Activated T-helper 1 cell treated with Interleukin-2 at 50 U/mL for 16 hours (primary cell): ENCODE results near the gene MCM3AP.

Experiments used
- DNase-seq: peaks from one replicate; pipeline ENCODE4 v3.0.0-alpha.2; 2020; ENCODE audit warnings: low read depth

MCM3AP gene

DNA sequence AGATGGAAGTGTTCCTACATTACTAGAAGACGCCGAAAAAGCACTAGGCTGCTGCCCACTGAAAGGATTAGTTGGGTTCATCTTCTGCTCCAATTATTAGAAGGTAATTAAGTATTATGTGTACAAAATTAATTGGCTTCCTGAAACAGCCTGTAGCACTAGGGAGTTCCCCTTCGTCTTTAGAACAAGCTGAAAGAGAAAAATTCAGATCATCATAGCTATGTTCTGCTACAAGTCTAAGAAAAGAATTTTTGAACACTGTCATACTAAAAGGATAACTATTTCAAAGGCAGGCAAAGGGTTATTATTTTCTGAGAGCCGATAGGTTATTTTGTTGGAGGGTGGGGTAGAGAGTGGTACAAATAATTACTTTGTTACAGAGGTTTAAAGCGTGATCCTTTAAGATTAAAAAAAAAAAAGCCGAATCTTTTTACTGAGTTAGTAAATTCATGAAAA lies at the start of gene MCM3AP:
Gene MCM3AP (minus strand): TSS at position 406 of the 456 bp plus-strand sequence. CDS start 325 bp downstream, at position 81.
- no peak for DNase-seq

DNA sequence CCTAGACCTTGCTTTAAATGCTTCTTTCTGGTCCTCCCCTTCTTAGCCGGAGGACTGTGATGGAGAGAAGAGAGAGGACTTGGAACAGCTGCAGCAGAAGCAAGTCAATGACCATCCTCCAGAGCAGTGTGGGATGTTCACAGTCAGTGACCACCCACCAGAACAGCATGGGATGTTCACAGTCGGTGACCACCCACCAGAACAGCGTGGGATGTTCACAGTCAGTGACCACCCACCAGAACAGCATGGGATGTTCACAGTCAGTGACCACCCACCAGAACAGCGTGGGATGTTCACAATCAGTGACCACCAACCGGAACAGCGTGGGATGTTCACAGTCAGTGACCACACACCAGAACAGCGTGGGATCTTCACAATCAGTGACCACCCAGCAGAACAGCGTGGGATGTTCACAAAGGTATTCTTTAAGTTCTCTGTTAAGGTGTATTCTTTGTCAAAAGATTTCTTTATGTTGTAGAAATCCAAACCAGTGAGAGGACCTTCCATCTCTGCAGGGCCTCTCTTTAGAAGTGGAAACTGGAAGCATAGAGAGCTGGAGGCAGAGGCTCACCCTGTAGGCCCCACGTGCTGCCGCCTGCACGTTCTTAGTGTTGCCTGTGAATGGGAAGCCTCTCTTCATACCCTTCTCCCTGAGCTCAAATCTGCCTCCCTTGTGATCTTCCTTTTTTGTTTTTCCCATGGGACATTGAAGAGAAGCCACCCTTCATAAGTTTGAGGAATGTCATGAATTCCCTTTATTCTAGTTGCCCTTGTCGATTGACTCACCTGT lies 49.1 kb upstream of the MCM3AP start:
- no peak for DNase-seq

DNA sequence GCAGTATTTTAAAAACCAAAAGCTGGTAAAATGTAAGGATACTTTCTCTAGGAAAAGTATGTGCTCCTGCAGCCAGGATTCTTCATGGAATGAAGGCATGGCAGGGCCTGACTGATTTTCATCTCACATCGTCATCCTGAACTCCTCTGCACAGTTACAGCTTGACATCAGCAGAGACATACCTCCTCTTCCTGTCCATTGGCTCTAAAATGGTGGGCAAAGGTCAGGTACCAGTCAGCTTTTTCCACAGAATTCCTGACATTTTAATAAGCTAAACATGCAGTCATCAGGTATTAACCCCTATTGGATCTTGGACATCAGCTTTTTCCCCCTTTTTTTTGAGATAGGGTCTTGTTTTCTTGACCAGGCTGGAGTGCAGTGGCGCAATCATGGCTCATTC lies 44.4 kb upstream of the MCM3AP start:
- no peak for DNase-seq

GRCh38 chr21:46328151-46328550 lies 42.7 kb upstream of the MCM3AP start:
- no peak for DNase-seq

- no peak for DNase-seq
Measured at GRCh38 chr21:46327711-46328110, 42.3 kb upstream of the MCM3AP start.

DNA sequence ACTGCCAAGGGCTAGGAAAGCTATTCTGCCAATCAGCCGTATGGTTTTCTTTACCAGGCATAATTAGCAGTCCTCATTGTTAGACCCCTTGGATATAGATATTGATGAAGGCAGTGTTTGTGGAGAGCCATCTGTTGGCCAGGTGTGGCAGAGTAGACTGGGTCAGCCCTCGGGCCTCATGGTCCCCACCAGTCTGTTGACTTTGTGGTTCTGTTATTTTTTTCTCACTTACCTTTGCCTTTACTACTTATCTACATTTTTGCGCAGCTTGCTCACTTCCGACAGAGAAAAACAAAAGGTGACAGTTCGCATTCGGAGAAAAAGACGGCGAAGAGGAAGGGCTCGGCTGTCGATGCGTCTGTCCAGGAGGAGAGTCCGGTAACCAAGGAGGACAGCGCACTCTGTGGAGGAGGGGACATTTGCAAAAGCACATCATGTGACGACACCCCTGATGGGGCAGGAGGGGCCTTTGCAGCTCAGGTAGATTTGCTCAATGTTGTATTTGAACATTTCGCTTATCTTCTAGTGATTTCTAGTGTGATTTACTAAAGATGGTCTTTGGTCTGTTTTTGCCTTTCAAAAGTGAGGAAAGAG lies 40.8 kb upstream of the MCM3AP start:
- no peak for DNase-seq

GRCh38 chr21:46325073-46325912 lies 39.9 kb upstream of the MCM3AP start:
- DNase-seq, result peak; percentile 12

DNA sequence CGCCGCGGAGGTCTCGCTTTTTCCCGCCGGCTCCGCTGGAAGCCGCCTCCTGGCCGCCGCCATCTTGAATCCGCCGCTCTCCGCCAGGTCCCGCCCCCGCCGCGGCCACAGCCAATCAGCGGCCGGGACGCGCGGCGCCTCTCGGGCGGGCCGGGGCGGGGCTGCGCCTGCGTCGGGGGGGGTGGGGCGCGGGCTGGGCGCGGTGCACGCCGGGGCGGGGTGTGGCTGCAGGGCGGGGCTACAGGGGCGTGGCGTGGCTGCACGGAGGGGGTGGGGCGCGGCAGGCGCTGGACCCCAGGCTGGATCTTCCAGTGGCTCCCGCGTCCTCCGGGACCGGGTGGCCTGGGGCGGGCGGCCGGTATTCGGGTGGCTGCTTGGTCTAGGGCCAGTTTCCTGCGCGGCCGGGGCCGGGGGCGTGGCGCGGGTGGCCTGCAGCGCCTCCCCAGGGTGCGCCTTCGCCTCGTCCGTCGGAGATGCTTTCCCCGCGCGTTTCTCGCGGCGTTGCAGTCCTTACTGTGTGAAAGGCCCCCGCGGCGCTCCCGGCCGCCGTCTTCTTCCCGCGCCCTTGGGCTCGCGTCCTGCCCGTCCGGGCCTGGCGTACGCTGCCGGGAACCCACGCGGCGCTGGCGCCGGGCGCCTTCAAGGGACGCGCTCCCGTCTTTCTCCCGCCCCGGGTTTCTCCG lies 39.1 kb upstream of the MCM3AP start:
- DNase-seq, result peak; percentile 83

DNA sequence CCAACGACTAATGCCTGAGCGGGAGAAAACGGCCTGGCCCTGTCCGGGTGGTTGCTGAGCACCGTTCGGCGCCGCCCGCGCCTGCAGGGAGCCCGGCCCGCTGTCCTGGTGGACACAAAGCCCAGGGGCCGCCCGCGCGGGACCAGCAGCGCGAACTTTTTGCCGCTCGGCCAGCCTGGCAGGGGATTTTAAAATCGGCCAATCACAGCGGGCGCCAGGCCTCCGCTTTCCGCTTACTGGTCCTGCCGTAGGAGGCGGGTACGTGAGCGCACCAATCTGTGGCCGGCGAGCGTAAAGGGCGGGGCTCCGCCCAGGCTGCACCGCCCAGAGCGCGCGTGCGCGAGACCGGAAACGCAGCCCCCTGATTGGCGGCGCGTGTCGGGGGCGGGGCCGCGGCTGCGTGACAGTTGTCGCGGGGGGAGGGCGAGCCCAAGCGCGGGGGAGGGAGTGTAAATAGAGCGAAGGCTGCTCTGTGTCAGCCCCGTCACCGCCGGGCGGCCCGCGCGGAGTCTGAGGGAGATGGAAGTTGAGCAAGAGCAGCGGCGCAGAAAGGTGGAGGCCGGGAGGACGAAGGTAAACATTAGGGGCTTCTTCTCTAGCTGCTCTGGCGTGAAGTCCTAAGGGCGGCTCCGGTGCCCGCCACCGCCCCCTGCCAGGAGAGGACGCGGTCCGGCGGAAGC lies 38.4 kb upstream of the MCM3AP start, which contains the start of the genes C21orf58 and PCNT:
Gene C21orf58 (minus strand): TSS at position 161 of the 680 bp plus-strand sequence. CDS start 1,132 bp downstream, outside the sequence.
Gene PCNT (plus strand): TSS at position 447 of the 680 bp plus-strand sequence. CDS start 73 bp downstream, at position 520.
- peak; percentile 98 for DNase-seq

- peak; percentile 3 for DNase-seq
Measured at GRCh38 chr21:46323227-46323709, 37.9 kb upstream of the MCM3AP start.

- DNase-seq, result no peak
Measured at GRCh38 chr21:46322351-46323226, 37.2 kb upstream of the MCM3AP start.

DNA sequence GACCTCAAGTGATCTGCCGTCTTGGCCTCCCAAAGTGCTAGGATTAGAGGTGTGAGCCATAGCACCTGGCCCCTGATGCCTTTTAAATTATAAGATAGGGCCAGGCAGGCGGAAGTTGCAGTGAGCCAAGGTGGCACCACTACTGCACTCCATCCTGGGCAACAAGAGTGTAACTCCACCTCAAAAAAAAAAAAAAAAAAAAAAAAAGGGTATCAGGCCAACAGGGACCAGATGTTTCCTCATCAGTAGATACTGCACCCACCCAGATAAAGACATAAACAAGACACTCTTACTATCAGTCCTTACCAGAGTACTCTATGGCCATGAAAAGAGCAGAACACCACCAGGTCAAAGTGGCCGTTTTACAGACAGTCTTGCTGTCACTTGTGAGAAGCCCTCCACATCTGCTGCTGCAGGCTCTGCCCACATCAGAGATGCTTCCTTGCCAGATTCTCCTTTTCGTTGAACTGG lies 35.0 kb upstream of the MCM3AP start:
- no peak for DNase-seq

GRCh38 chr21:46319186-46319585 lies 33.8 kb upstream of the MCM3AP start:
- DNase-seq, result no peak

DNA sequence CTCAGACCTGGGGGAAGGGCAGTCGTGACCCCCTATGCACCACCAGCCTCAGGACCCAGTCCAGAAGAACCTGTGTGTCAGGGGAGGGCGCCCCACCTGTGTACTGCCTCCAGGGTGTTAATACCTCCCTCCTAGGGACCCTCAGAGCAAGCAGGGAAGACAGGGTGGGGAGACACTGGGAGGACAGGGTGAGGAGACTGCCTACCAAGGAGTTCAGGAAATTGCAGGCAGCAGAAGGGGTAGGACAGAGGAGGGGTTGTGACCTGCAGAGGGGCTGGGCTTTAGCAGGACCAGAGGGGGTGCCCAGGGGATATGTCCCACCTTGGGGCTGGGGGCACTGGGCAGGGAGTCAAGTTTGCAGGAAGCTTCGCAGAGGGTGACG lies 33.0 kb upstream of the MCM3AP start:
- no peak for DNase-seq

GRCh38 chr21:46317710-46318463 lies 32.5 kb upstream of the MCM3AP start:
- DNase-seq, result no peak

GRCh38 chr21:46316708-46317324 lies 31.4 kb upstream of the MCM3AP start:
- DNase-seq, result no peak

DNA sequence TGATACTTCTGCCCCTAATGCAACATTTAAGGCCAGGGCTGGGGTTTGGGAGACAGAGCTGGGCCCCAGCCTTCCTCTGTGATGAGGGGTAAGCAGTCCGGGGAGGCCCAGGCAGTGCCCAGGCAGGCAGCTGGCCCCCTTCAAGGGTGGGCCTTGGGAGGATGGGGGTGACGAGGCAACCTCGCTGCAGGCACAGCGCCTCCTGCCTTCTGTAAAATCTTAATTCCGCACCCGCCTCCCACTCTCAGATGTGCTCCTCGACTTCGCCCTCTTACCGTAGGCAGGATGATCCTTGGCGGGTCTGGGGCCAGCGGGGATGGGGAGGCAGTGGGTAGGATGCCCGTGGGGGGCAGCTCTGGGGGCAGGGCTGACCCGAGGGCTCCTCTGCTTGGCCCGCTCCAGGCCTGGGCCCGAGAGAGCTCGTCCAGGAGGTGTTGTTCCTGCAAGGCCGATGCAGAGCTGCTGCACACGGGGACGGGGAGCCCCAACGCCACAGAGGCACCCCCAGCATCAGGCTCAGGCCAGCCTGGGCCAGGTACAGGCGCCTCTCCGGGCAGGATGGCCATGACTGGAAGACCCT lies 29.1 kb upstream of the MCM3AP start:
- DNase-seq, result no peak

- no peak for DNase-seq
Measured at GRCh38 chr21:46312949-46313348, 27.5 kb upstream of the MCM3AP start.
